A673 (cell line): ENCODE results near the gene LYSMD1. TPM values are rescaled to one million over a fixed set of nuclear protein-coding genes. Genes with fewer than 3 reads are reported as not detected.

Source experiments
- BruUV-seq: library from RNA; stranded (reverse); fragments of 400-500 nt; replicated peaks from 2 replicates; lab custom pipeline; 2021; lab: Mats Ljungman, UMichigan
- CTCF ChIA-PET: fragments of 300-600 bp; sonication (Branson Sonifier 250); formaldehyde crosslinking; loops from one replicate; lab custom pipeline; 2022; ENCODE audit warnings: antibody characterized with exemption; lab: Charles Lee
- POLR2A ChIA-PET: fragments of 300-600 bp; sonication (Branson Sonifier 250); formaldehyde crosslinking; loops from one replicate; lab custom pipeline; 2022; ENCODE audit warnings: antibody characterized with exemption; ENCODE audit not compliant: low non-redundant PET; lab: Charles Lee
- DNase-seq: peaks from one replicate; pipeline ENCODE4 v3.0.0-alpha.2; 2015; ENCODE audit warnings: low spot score
- H3K27ac ChIP-seq: fragments of 200-600 bp; sonication (generic); 2 replicates; pipeline ENCODE4 v1.5.1; 2016; ENCODE audit warnings: mixed run types, low read depth, mild to moderate bottlenecking, mixed read lengths, antibody characterized with exemption, low read length; ENCODE audit not compliant: poor library complexity, severe bottlenecking
- H3K27me3 ChIP-seq: fragments of 200-600 bp; sonication (generic); replicated peaks from 2 replicates; pipeline ENCODE4 v1.6.1; 2017; ENCODE audit warnings: mixed run types, low read depth, mild to moderate bottlenecking, mixed read lengths, antibody characterized with exemption, low read length; ENCODE audit not compliant: insufficient read depth, poor library complexity
- H3K36me3 ChIP-seq: fragments of 200-600 bp; sonication (generic); 2 replicates; pipeline ENCODE4 v1.6.1; 2016; ENCODE audit warnings: mixed run types, mild to moderate bottlenecking, mixed read lengths, antibody characterized with exemption, low read length; ENCODE audit not compliant: insufficient read depth, poor library complexity, severe bottlenecking
- H3K4me1 ChIP-seq: fragments of 200-600 bp; sonication (generic); 2 replicates; pipeline ENCODE4 v1.6.1; 2017; ENCODE audit warnings: mixed run types, mild to moderate bottlenecking, mixed read lengths, antibody characterized with exemption, low read length; ENCODE audit not compliant: insufficient read depth, poor library complexity, severe bottlenecking
- H3K4me3 ChIP-seq: fragments of 200-600 bp; sonication (generic); 2 replicates; pipeline ENCODE4 v1.5.1; 2016; ENCODE audit warnings: low read depth, mixed run types, mild to moderate bottlenecking, mixed read lengths, low read length; ENCODE audit not compliant: poor library complexity, severe bottlenecking
- H3K9me3 ChIP-seq: fragments of 200-600 bp; sonication (generic); 2 replicates; pipeline ENCODE4 v1.6.1; 2016; ENCODE audit warnings: mixed run types, low read depth, mild to moderate bottlenecking, mixed read lengths, antibody characterized with exemption, low read length; ENCODE audit not compliant: poor library complexity, severe bottlenecking
- CTCF ChIP-seq: fragments of 300-800, 200-600 bp; sonication (generic); conservative IDR thresholded peaks from 2 replicates; pipeline ENCODE4 v1.5.1; 2017; ENCODE audit warnings: low read depth, mild to moderate bottlenecking, antibody characterized with exemption, low read length, moderate library complexity, mixed read lengths
- EZH2 ChIP-seq: fragments of 200-600 bp; sonication (generic); IDR thresholded peaks from 2 replicates; pipeline ENCODE4 v1.6.1; 2017; ENCODE audit warnings: borderline replicate concordance, low read depth, mild to moderate bottlenecking, mixed read lengths, antibody characterized with exemption, low read length; ENCODE audit not compliant: poor library complexity, severe bottlenecking
- intact Hi-C: fragments of 100-400 bp; cut with micrococcal nuclease; formaldehyde crosslinking; loops from one replicate; pipeline ENCODE4 v1.10.0; 2022; ENCODE audit not compliant: unreplicated experiment
- total RNA-seq: library from RNA; stranded (reverse); gene quantifications from 2 replicates; pipeline ENCODE4 v1.2.3, GENCODE V29; 2021

Gene LYSMD1
- total RNA-seq, 1 experiment from 2014 or later = 8.1 TPM

- no peaks in the 10 kb centered on the region for H3K27me3 ChIP-seq
- TSS peak; percentile 56 for BruUV-seq
- H3K27ac ChIP-seq = peak overlapping the region; percentile 81
- no peak for DNase-seq
- H3K4me3 ChIP-seq = peak overlapping the region; percentile 73
- TF ChIP-seq EZH2 (no peak), CTCF (no peak)
- ChIA-PET CTCF (interaction anchor here (1.6 kb wide), 1 partner anchor 65 kb away, joined by 9 read pairs; no protein-coding TSS in a partner anchor), POLR2A (interaction anchor here (0.6 kb wide), 1 partner anchor 10 kb away, joined by 3 read pairs; no protein-coding TSS in a partner anchor)
- peaks cover 23% of the 10 kb centered on the region for H3K36me3 ChIP-seq
- H3K4me1 ChIP-seq = peaks cover 13% of the 10 kb centered on the region
- intact Hi-C loops = no loop called here
- H3K9me3 ChIP-seq = no peaks in the 10 kb centered on the region
Observed at GRCh38 chr1:151164732-151165280, 896 bp downstream of the LYSMD1 start.

- H3K9me3 ChIP-seq = no peaks in the 10 kb centered on the region
- H3K4me1 ChIP-seq = peaks cover 4% of the 10 kb centered on the region
- no peak overlapping the region for H3K4me3 ChIP-seq
- DNase-seq = no peak
- H3K36me3 ChIP-seq = peaks cover 3% of the 10 kb centered on the region
- H3K27ac ChIP-seq = no peak overlapping the region
- POLR2A ChIA-PET = no interaction called here
- no peak for TF ChIP-seq CTCF
- no peak for TF ChIP-seq EZH2
- BruUV-seq = no TSS peak
- intact Hi-C loops = loop anchor here (10.0 kb wide), 1 partner anchor 135 kb away; no protein-coding TSS in a partner anchor
- CTCF ChIA-PET = interaction anchor here (0.6 kb wide), 1 partner anchor 61 kb away, joined by 3 read pairs; no protein-coding TSS in a partner anchor
- H3K27me3 ChIP-seq = no peaks in the 10 kb centered on the region
Observed at GRCh38 chr1:151159373-151159772, 6.3 kb downstream of the LYSMD1 start.

- H3K27me3 ChIP-seq = no peaks in the 10 kb centered on the region
- H3K4me1 ChIP-seq = no peaks in the 10 kb centered on the region
- DNase-seq = no peak
- H3K27ac ChIP-seq = no peak overlapping the region
- H3K36me3 ChIP-seq = peaks cover 3% of the 10 kb centered on the region
- no peaks in the 10 kb centered on the region for H3K9me3 ChIP-seq
- intact Hi-C loops = loop anchor here (10.0 kb wide), 1 partner anchor 134 kb away; no protein-coding TSS in a partner anchor
- BruUV-seq = no TSS peak
- ChIA-PET POLR2A (no interaction called here), CTCF (interaction anchor here (0.6 kb wide), 1 partner anchor 60 kb away, joined by 3 read pairs; no protein-coding TSS in a partner anchor)
- no peak overlapping the region for H3K4me3 ChIP-seq
- TF ChIP-seq EZH2 (no peak), CTCF (no peak)
Observed at GRCh38 chr1:151158751-151159251, 6.9 kb downstream of the LYSMD1 start.
